ENCODE results near the gene OOEP. TPM values are rescaled to one million over a fixed set of nuclear protein-coding genes. Genes with fewer than 3 reads are reported as not detected.

The OOEP gene
- polyA plus RNA-seq, 10 donors = 0.33 to 0.35 TPM; not detected in 8

Other genes with a start within 250 kb of the OOEP start
- under 1 TPM in 4 of 10 donors, not detected in 6; 0.23 to 0.59 (median 0.41) TPM for gene KHDC1L, start 144.4 kb downstream of the OOEP start, polyA plus RNA-seq (ENCODE audit: insufficient read length in 10 of 10)
- gene KHDC1, start 106.7 kb downstream of the OOEP start, polyA plus RNA-seq (ENCODE audit: insufficient read length in 10 of 10) = 1 to 10 TPM; 3.2 to 5.9 (median 4.5) TPM
- not detected for gene DPPA5, start 15.6 kb downstream of the OOEP start, polyA plus RNA-seq (ENCODE audit: insufficient read length in 10 of 10)
- under 1 TPM in 1 of 10 donors, not detected in 9; 0.15 TPM for gene KHDC3L, start 7.2 kb downstream of the OOEP start, polyA plus RNA-seq (ENCODE audit: insufficient read length in 10 of 10)
- gene DDX43, start 24.9 kb upstream of the OOEP start, polyA plus RNA-seq (ENCODE audit: insufficient read length in 10 of 10) = under 1 TPM; 0.19 to 0.70 (median 0.48) TPM
- gene CGAS, start 82.4 kb upstream of the OOEP start, polyA plus RNA-seq (ENCODE audit: insufficient read length in 10 of 10) = 1 to 10 TPM; 3.7 to 5.8 (median 4.6) TPM
- gene MTO1, start 91.8 kb upstream of the OOEP start, polyA plus RNA-seq (ENCODE audit: insufficient read length in 10 of 10) = 10 to 100 TPM; 13.6 to 24.1 (median 19.1) TPM
- gene EEF1A1, start 151.1 kb upstream of the OOEP start, polyA plus RNA-seq (ENCODE audit: insufficient read length in 10 of 10) = over 10,000 TPM; 19,920 to 28,084 (median 23,432) TPM

Measured in muscle of back (tissue), 10 donors.